K562 (cell line): ENCODE results near the gene FLOT2. TPM values are rescaled to one million over a fixed set of nuclear protein-coding genes. Genes with fewer than 3 reads are reported as not detected.

ENCODE experiments used
- ARID4B ChIP-seq: sonication (generic); formaldehyde crosslinking; IDR thresholded peaks from 2 replicates; pipeline ENCODE4 v1.8.0; 2022; ENCODE audit warnings: mild to moderate bottlenecking, missing genetic modification reagents
- ATF1 ChIP-seq, 2 experiments: fragments of 450-650 bp in 1 of 2; IDR thresholded peaks; 2 replicates each; pipeline ENCODE4 v1.6.1; 2016; ENCODE audit warnings: missing compliant biosample characterization in 1 of 2, missing genetic modification characterization in 1 of 2
- ATF2 ChIP-seq: sonication (generic); formaldehyde crosslinking; IDR thresholded peaks from 2 replicates; pipeline ENCODE4 v1.8.1; 2022; ENCODE audit warnings: missing genetic modification reagents
- CREBBP ChIP-seq: IDR thresholded peaks from one replicate; pipeline ENCODE4 v1.6.1; 2012; ENCODE audit warnings: low read depth, mild to moderate bottlenecking, control low read depth, inconsistent platforms, low read length
- CSDE1 ChIP-seq, 2 experiments: fragments of 450-650 bp; IDR thresholded peaks; 2 replicates each; pipeline ENCODE4 v1.6.1; 2016; ENCODE audit warnings: mild to moderate bottlenecking in 1 of 2
- DMBX1 ChIP-seq: fragments of 250-450 bp; sonication (Bioruptor Pico); IDR thresholded peaks from 2 replicates; pipeline ENCODE4 v1.8.0; 2022; ENCODE audit warnings: inconsistent platforms, mild to moderate bottlenecking, moderate library complexity, borderline replicate concordance
- DPF2 ChIP-seq: fragments of 450-650 bp; IDR thresholded peaks from 2 replicates; pipeline ENCODE4 v1.6.1; 2016
- E2F3 ChIP-seq: fragments of 250-450 bp; sonication (Bioruptor Pico); IDR thresholded peaks from 2 replicates; pipeline ENCODE4 v1.4.0; 2020; ENCODE audit warnings: mild to moderate bottlenecking
- EP400 ChIP-seq: fragments of 450-650 bp; IDR thresholded peaks from 2 replicates; pipeline ENCODE4 v1.6.1; 2017; ENCODE audit warnings: antibody characterized with exemption, mild to moderate bottlenecking, moderate library complexity
- FOXJ2 ChIP-seq: fragments of 200-800 bp; sonication (Bioruptor generic); IDR thresholded peaks from 2 replicates; pipeline ENCODE4 v1.6.1; 2016; ENCODE audit warnings: missing genetic modification characterization, missing compliant biosample characterization
- GTF2E2 ChIP-seq: fragments of 200-800 bp; sonication (Bioruptor generic); IDR thresholded peaks from 2 replicates; pipeline ENCODE4 v1.6.1; 2016; ENCODE audit warnings: missing genetic modification characterization, missing compliant biosample characterization
- KLF13 ChIP-seq: fragments of 450-650 bp; IDR thresholded peaks from 2 replicates; pipeline ENCODE4 v1.6.1; 2016; ENCODE audit warnings: missing genetic modification characterization, low read depth, mild to moderate bottlenecking, missing compliant biosample characterization, moderate library complexity, borderline replicate concordance
- L3MBTL2 ChIP-seq: fragments of 450-650 bp; IDR thresholded peaks from 2 replicates; pipeline ENCODE4 v1.6.1; 2016; ENCODE audit warnings: mild to moderate bottlenecking, moderate library complexity
- NFXL1 ChIP-seq: fragments of 450-650 bp; formaldehyde crosslinking; IDR thresholded peaks from 2 replicates; pipeline ENCODE4 v1.4.0; 2021; ENCODE audit warnings: mild to moderate bottlenecking
- POLR3G ChIP-seq: IDR thresholded peaks from 2 replicates; pipeline ENCODE4 v1.6.1; 2011; ENCODE audit not compliant: insufficient read length, insufficient replicate concordance; ENCODE audit errors: extremely low read depth
- RFX7 ChIP-seq: fragments of 250-450 bp; sonication (Bioruptor Pico); IDR thresholded peaks from 2 replicates; pipeline ENCODE4 v1.5.1; 2021; ENCODE audit warnings: mild to moderate bottlenecking
- TARDBP ChIP-seq: fragments of 450-650 bp; IDR thresholded peaks from 2 replicates; pipeline ENCODE4 v1.6.1; 2016
- TBP ChIP-seq: optimal IDR thresholded peaks from 2 replicates; pipeline ENCODE3; 2011; ENCODE audit warnings: low read depth, low read length, improper control_type of control experiment
- TFAM ChIP-seq: fragments of 250-450 bp; sonication (Bioruptor Pico); conservative IDR thresholded peaks from 2 replicates; pipeline ENCODE4 v1.5.0; 2021; ENCODE audit warnings: mild to moderate bottlenecking, moderate library complexity
- TRIM24 ChIP-seq, 2 experiments: fragments of 450-650 bp; IDR thresholded peaks; 2 replicates each; pipeline ENCODE4 v1.6.1; 2016
- ZFX ChIP-seq: sonication (generic); formaldehyde crosslinking; IDR thresholded peaks from 2 replicates; pipeline ENCODE4 v1.8.0; 2022; ENCODE audit warnings: mild to moderate bottlenecking, missing genetic modification reagents, moderate library complexity
- ZNF280B ChIP-seq: fragments of 250-450 bp; sonication (Bioruptor Pico); IDR thresholded peaks from 2 replicates; pipeline ENCODE4 v1.5.1; 2021; ENCODE audit warnings: mild to moderate bottlenecking
- polyA plus RNA-seq, 8 experiments: library from polyadenylated mRNA; depleted of rRNA in 4 of 8; stranded (reverse) in 5 of 8; unstranded in 3 of 8; fragments of >200 nt; fragmentation: Nextera tagmentation in 2 of 8; fragmentation: Illumina TruSeq in 1 of 8; extraction: Ambion mirVana in 2 of 8; extraction: Trizol in 1 of 8; gene quantifications; 2 replicates each; pipeline versions ENCODE4 v1.2.1 to v1.2.3, GENCODE V29; 2011 to 2014; ENCODE audit warnings: inconsistent platforms in 1 of 8, missing spikeins in 1 of 8
- total RNA-seq, 7 experiments: library from RNA; depleted of rRNA in 6 of 7; stranded (reverse); fragments of >200 nt in 6 of 7; fragmentation: Illumina TruSeq in 2 of 7; extraction: Trizol in 2 of 7; gene quantifications; 2 replicates each; pipeline versions ENCODE4 v1.2.1 to v1.2.3, GENCODE V29; 2011 to 2021; ENCODE audit warnings: low replicate concordance in 1 of 7

The FLOT2 gene
- total and polyA plus RNA-seq, 9 of the 15 experiments (the other 6 are each of a cell fraction or from before 2014, with no cell fraction given) = 17.5 to 138 (median 41.7) TPM

- TF ChIP-seq RFX7 (CRISPR knock-in tag) (0 out of 2 replicates have a peak, but pooled peaks have one; percentile 22), L3MBTL2 (peak; percentile 95), E2F3 (peak; percentile 88; the same call in 1 of the 2 replicates), ATF2 (CRISPR knock-in tag) (no peak), ZFX (CRISPR knock-in tag) (peak; percentile 89), KLF13 (tag) (peak; percentile 99), TBP (no peak), ARID4B (CRISPR knock-in tag) (peak; percentile 90), FOXJ2 (tag) (no peak), NFXL1 (CRISPR knock-in tag) (no peak), ATF1 (CRISPR knock-in tag; IDR thresholded peaks at IDR 0.05) (peak; percentile 56), ATF1 (tag; IDR thresholded peaks at IDR 0.05) (peak; percentile 92), ZNF280B (no peak), CREBBP (no peak), TFAM (CRISPR knock-in tag) (no peak), CSDE1 (IDR thresholded peaks at IDR 0.05) (0 out of 4 replicates have a peak, but pooled peaks of 1 of the 2 experiments have one; percentile 29), GTF2E2 (tag) (0 out of 2 replicates have a peak, but pooled peaks have one; percentile 0), DMBX1 (CRISPR knock-in tag) (peak; percentile 56; the same call in 1 of the 2 replicates), EP400 (peak; percentile 59; the same call in 1 of the 2 replicates), TRIM24 (IDR thresholded peaks at IDR 0.05) (peak in 1 of 2 experiments; percentile 4; a peak in 1 of 4 replicates), POLR3G (no peak), TARDBP (peak; percentile 90), DPF2 (0 out of 2 replicates have a peak, but pooled peaks have one; percentile 44)
Measured at GRCh38 chr17:28902819-28903545, 5.4 kb upstream of the FLOT2 start, which contains the start of gene DHRS13 (continued).
